ENCODE results near the gene CNTNAP5. TPM values are rescaled to one million over a fixed set of nuclear protein-coding genes. Genes with fewer than 3 reads are reported as not detected.

CNTNAP5 gene
- total RNA-seq, 1 experiment from 2014 or later = not detected

- no peak for DNase-seq (ENCODE audit: low read depth)
These were observed 128.6 kb downstream of the CNTNAP5 start for GRCh38 chr2:124153713-124154112.

GRCh38 chr2:124159166-124159565 lies 134.1 kb downstream of the CNTNAP5 start:
- DNase-seq (ENCODE audit: low read depth) = no peak

- DNase-seq (ENCODE audit: low read depth) = no peak
These were observed 136.5 kb downstream of the CNTNAP5 start for GRCh38 chr2:124161542-124161941.

- DNase-seq (ENCODE audit: low read depth) = no peak
These were observed 137.2 kb downstream of the CNTNAP5 start for GRCh38 chr2:124162256-124162655.

DNA sequence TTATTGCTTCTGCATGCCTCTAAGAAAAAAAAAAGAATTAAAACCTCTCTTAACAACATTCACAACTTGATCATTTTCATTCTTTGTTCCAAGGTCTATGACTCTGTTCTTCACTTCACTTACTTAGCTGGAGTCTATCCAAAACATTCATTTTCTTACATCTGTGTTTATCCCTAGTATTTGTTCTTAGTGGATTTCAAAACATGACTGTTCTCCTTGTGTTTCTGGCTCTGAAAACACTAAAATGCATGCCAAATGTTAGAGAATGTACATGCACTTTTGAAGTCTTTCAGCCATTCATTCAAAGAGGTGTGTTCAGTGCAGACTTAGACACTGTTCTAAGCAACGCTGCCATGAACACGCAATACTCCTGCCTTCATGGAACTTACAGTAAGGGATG lies 138.8 kb downstream of the CNTNAP5 start:
- DNase-seq (ENCODE audit: low read depth) = no peak

GRCh38 chr2:124165698-124166097 lies 140.6 kb downstream of the CNTNAP5 start:
- DNase-seq (ENCODE audit: low read depth) = no peak

GRCh38 chr2:124171472-124172063 lies 146.5 kb downstream of the CNTNAP5 start:
- DNase-seq (ENCODE audit: low read depth) = no peak

DNA sequence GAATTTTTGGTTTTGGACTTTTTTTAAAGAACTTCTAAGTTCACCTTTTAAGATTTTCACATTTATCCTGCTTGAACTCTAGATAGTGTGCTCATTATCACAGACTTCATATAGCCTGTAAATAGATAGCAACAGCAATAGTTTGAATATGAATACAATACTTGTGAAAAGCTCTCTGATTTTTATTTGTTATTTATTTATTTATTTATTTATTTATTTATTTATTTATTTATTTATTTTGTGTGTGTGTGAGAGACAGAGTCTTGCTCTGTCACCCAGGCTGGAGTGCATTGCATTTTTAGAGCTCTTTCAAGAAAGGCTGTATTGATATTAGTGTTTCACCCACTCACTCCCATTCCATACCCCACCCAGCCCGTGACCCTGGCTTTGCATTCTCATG lies 153.6 kb downstream of the CNTNAP5 start:
- DNase-seq (ENCODE audit: low read depth) = no peak

GRCh38 chr2:124180635-124181034 lies 155.5 kb downstream of the CNTNAP5 start:
- no peak for DNase-seq (ENCODE audit: low read depth)

GRCh38 chr2:124186801-124187200 lies 161.7 kb downstream of the CNTNAP5 start:
- no peak for DNase-seq (ENCODE audit: low read depth)

GRCh38 chr2:124187948-124188347 lies 162.9 kb downstream of the CNTNAP5 start:
- no peak for DNase-seq (ENCODE audit: low read depth)

DNA sequence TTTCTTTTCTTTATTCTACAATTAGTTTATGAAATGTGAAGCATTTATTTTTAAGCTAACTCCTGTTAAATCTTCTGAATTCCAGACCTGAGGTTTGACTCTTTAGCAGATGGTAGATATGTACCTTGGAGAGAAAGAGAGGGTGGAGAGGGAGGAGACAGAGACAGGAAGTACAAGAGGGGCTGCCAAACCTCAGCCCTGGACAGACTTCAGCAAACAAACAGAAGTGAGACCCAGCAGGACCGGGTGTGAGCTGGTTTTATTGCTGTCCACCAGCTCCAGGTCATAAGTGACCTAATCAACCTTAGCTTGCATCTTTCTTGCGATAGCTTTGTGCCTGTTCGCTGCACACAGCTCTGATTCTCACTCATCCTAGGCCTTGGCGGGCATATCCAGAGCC lies 168.6 kb downstream of the CNTNAP5 start:
- no peak for DNase-seq (ENCODE audit: low read depth)

DNA sequence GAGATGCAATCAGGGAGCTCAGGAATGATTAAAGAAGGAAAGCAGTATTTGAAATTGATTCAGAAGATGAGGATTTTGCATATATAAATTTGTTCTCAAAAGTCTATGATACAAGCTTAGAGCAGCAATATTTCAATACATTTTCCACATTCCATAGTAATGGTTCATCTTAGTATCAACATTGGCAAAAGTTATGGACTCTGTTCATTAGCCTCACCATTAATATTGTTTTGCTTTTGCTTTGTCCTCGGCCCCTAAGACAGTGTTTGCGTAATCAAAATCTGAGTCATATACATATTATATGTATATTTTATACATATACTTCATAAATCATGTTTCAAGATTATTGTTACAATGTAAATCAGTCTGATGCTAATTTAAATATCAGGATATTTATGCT lies 176.6 kb downstream of the CNTNAP5 start:
- no peak for DNase-seq (ENCODE audit: low read depth)

- no peak for DNase-seq (ENCODE audit: low read depth)
These were observed 184.4 kb downstream of the CNTNAP5 start for GRCh38 chr2:124209441-124209840.

DNA sequence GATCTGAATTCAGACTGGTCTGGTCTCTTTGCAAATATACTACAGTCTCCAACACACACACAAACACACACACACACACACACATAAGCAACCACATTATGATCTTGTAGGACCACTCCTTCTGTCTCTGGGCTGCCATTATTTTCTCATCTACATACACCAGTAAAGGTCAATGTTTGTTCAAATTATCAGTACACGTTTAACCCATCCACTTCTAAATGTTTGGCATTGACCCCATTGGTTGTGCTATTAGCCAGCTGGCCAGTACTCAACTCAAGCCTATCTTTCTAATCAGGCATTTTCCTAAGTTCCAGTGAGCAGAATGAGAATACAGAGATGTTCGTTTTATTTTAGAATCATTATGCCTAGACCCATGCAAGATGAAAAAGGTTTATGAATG lies 186.4 kb downstream of the CNTNAP5 start:
- DNase-seq (ENCODE audit: low read depth) = no peak

DNA sequence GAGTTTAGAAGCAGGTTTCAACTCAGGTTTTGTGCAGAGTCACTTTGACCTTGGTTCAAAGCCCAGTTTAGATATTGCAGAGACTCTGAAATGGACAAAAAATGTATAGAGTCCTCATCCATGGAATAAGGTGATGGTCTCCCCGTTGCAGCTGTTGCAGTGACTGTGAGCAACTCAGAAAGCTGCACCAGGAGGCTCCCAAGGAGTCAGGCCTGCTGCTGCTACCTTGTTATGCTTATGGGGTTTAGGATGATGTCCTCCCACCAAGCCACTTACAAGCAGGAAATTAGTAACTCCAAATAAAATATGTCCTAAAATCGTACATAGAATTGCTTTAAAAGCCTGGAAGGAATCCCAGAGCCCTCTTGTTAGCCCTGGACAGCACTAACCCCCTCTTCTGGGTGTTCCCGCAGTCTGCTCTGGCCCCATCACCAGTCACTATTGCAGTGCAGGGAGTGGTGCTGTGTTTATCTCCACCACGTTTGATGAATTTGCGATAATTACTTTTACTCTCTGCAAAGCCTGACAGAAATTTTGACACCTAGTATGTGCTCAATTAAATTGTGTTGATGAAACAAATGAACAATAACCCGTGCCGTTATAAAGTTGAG lies 189.0 kb downstream of the CNTNAP5 start:
- no peak for DNase-seq (ENCODE audit: low read depth)

DNA sequence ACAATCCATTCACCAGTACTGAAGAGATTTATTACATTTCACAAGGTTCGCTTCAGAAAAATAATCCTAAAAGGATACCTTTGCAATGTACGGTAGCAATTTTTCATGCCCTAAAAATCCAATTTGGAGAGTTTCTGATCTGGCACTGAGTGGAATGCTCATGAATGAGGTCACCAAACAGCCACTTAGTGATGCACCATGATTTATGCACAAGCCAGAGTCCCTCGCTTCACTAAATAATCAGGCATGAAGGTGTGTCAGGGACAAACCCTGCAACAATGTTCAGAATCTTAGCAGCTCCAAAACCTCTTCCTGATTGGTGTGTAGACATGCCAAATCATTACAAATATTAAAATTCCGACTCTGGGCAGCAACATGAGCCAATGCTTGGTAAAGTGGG lies 221.1 kb downstream of the CNTNAP5 start:
- no peak for DNase-seq (ENCODE audit: low read depth)

GRCh38 chr2:124248386-124248785 lies 223.3 kb downstream of the CNTNAP5 start:
- DNase-seq (ENCODE audit: low read depth) = no peak

- no peak for DNase-seq (ENCODE audit: low read depth)
These were observed 225.3 kb downstream of the CNTNAP5 start for GRCh38 chr2:124250433-124250832.

DNA sequence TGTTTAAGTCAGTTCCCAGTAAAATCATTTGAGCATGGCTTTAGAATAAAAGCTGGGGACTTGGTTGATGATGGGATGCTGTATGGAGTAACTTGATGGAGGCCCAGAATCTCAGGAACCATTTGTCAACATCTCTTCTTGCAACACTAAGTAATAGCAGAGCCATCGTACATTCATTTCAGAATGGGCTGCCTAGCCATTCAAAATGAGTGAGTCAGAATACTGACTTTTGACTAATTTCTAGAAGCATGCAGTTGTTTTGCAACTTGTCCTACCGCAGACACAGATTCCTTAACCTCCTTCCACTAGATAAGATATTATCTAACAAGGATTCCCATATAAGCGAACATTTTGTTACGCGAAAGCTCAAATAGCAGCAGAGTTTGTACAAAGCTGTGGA lies 229.5 kb downstream of the CNTNAP5 start:
- DNase-seq (ENCODE audit: low read depth) = no peak

DNA sequence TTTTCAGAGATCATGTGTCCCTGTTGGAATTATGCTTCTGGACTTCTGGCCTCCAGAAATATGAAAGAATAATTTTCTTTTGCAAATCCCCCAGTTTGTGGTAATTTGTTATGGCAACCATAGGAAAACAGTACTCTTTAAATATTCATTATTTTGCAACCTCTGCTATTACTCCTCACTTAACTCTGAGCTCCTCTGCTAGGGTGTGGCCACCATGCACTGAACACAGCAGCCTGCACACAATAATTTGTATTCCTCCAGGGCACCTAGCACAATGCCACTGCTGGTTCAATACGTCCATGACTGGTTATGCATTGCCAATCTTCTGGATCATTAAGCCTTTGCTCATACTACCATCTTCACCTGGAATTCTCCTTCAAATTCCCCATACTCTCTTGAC lies 232.0 kb downstream of the CNTNAP5 start:
- DNase-seq (ENCODE audit: low read depth) = no peak

DNA sequence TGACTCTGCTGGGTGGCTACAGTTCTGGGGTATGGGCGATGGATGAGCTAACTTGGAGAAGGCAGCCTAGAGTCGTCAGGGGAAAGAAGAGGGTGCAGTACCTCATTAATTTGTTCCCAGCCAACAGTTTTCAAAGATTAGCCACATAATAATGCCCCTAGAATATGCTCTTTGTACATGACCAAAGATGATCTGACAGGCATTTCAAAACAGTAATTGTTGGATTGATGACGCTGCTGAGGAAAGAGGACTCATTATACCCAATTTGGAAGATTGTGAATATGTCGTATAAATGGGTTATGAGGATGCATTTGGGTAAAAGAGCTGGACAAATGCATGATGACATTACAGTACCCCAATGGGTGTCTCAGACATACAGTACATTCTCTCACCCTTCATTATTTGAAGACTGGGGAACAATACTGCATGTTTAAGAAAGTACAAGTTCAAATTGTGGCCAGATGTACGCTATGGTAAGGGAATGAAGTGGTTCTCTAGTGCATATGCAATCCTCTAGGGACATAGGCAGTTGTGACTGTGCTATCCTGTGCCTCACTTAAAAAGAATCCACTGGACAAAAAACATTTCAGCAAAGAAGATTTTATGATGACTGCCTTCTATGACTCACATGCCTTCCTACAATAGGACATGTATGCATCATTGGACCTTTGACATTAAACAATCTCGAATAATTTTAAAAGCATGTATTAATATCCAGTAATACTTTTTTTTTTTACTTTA lies 233.2 kb downstream of the CNTNAP5 start:
- DNase-seq (ENCODE audit: low read depth) = no peak

DNA sequence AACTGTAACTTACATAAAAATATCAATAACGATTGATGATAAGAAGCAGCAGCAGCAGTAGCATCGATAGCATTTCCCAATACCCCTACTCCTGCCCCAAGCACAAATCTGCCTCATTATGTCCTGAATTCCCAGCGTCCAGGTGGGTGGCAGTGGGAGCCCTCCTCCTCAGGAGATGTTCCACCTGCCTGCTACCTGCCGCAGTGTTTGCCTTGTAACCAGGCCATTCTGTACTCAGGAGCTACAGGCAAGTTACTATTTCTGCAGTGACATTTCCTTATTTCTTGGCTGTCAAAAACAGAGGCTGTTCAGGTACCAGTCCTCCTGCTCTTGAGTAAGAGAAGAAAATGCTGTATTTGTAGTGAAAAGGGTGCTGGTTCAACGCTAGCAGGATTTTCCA lies 236.4 kb downstream of the CNTNAP5 start:
- no peak for DNase-seq (ENCODE audit: low read depth)
